Breast epithelium (tissue), 3 donors: ENCODE results near the gene HSBP1.

Experiments used
- POLR2AphosphoS5 ChIP-seq, 3 donors: sonication (generic); formaldehyde crosslinking; IDR thresholded peaks; one replicate each; pipeline ENCODE4 v1.6.1; 2017; ENCODE audit warnings: antibody characterized with exemption in 3 of 3
- TF ChIP-seq, protein P1 (sequence below), 3 donors: fragments of 450-650 bp; IDR thresholded peaks; one replicate each; pipeline ENCODE4 v1.5.1; 2016 to 2017; ENCODE audit warnings: antibody characterized with exemption in 3 of 3, mild to moderate bottlenecking in 3 of 3, moderate library complexity in 3 of 3

DNA sequence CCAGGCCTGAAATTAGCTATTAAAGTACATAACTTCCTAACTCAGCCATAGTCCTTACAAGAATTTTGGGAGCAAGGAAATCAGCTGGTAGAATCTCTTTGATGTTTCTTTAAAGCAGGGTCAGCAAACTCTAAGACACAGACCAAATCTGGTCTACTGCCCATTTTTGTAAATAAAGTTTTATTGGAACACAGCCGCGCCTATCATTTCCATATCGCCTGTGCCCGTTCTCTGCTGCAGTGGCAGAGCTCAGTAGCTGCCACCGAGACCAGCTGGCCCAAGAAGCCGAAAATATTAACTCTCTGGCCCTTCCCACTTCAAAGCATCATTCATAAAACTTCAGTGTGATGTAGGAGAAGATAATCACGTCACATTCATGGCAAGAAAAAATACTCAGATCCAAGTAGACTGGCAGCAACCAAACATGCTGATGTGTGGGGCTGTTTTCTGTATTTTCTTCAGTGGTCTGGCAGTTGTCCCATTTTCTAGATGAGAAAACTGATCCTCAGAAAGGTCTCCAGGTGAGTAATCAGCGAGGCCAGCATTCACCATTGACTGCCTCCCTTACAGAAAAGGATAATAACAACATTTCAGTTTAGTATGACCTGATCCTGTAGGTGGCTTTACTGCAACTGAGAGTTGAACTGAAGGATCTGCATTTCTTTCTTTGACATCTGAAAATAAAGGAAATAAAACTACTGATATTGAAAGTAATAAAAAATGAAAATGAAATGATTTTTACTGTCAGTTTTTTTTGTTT lies 18.0 kb upstream of the HSBP1 start:
- TF ChIP-seq, protein P1, sequence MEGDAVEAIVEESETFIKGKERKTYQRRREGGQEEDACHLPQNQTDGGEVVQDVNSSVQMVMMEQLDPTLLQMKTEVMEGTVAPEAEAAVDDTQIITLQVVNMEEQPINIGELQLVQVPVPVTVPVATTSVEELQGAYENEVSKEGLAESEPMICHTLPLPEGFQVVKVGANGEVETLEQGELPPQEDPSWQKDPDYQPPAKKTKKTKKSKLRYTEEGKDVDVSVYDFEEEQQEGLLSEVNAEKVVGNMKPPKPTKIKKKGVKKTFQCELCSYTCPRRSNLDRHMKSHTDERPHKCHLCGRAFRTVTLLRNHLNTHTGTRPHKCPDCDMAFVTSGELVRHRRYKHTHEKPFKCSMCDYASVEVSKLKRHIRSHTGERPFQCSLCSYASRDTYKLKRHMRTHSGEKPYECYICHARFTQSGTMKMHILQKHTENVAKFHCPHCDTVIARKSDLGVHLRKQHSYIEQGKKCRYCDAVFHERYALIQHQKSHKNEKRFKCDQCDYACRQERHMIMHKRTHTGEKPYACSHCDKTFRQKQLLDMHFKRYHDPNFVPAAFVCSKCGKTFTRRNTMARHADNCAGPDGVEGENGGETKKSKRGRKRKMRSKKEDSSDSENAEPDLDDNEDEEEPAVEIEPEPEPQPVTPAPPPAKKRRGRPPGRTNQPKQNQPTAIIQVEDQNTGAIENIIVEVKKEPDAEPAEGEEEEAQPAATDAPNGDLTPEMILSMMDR (IDR thresholded peaks at IDR 0.05), result no peak
- no peak for TF ChIP-seq POLR2AphosphoS5 (IDR thresholded peaks at IDR 0.05)
